NCI-H1105 (cell line): ENCODE results near the gene PHF8.

ENCODE experiments used
- DNase-seq: peaks from one replicate; lab custom pipeline; 2025; lab: John Stamatoyannopoulos, UW

The PHF8 gene

DNA sequence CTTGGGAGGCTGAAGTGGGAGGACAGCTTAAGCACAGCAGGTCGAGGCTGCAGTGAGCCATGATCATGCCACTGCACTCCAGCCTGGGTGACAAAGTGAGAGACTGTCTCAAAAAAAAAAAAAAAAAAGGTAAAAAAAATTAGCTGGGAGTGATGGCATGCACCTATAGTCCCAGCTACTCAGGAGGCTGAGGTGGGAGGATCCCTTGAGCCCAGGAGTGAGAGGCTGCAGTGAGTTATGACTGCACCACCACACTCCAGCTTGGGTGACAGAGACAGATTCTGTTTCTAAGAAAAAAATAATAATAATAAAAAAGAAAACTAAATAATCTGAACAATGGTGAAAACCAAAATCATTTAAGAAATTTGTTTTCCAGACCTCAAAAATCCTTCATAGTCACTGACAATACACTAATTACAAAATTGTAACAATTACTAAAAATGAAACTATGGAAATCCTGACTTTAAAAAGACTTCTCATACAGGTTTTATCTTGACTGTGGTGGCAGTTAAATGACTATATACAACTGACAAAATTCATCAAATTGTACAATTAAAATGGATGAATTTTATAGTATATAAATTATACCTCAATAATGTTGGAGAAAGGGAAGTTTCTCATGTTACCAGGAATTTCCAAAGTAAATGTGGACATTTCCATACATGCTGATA, 31.3 kb downstream of the PHF8 start:
- DNase-seq: no peak

DNA sequence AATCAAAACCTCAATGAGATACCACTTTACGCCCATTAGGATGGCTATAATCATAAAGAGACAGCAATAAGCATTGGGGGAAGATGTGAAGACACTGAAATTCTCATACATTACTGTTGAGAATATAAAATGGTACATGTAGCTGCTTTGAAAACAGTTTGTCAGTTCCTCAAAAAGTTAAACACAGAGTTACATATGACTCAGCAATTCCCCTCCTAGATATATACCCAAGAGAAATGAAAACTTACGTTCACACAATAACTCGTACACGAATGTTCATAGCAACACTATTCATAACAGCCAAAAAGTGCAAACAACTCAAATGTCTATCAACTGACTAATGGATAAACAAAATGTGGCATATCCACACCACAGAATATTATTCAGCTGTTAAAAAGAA, 36.6 kb downstream of the PHF8 start:
- no peak for DNase-seq

DNA sequence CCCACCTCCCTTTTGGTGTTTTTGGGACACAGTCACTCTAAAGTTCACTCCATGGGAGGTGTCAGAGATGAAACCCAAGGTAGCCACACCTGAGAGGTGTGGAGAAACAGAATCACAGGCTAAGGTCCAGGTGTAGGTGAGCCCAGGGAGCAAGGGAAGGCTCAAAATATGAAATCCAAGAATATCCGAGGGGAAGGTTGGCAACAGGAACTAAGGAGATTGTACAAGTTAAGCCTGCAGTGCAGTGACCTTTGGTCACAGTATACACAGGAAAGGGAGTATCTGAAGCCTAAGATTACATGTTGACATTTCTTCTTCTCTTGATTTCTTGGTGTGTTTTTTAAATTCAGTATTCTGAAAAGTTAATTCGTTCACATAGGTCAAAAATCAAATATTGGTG, 46.5 kb downstream of the PHF8 start:
- DNase-seq: no peak

DNA sequence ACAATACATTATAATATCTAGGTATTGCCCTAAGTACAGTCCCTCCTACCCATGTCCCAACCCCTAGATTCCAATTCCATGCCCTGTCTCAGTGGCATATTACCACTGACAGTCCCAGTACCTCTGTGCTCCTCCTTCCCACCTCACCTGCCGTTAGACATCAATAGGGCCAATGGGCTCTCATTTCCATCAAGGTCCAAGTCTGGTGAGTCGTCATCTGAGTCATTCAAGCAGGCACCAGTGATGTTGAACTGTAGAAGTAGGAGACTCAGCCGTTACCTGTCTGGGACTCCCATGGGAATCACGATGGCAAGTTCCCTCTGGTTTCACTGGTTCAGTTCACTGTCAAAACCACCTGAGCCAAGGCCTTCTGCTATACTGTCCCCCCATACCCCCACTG, 51.7 kb downstream of the PHF8 start:
- DNase-seq: no peak

DNA sequence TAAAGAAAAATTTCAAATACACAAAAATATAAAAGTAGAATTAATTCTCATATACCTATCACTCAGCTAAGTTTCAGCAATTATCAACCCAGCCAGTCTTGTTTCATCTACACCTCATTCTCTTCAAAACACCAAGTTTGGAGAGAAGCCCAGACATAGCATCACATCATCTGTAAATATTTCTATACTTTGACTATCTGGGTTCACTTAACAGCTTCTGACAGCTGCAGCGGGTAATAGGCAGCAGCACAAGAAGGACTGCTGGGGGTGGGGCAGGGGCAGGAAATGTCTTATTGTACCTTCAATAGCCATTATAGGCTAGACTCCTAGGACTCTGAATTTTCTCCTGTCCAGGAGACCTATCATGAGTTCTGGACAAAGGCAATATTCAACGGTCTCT, 54.1 kb downstream of the PHF8 start:
- no peak for DNase-seq

DNA sequence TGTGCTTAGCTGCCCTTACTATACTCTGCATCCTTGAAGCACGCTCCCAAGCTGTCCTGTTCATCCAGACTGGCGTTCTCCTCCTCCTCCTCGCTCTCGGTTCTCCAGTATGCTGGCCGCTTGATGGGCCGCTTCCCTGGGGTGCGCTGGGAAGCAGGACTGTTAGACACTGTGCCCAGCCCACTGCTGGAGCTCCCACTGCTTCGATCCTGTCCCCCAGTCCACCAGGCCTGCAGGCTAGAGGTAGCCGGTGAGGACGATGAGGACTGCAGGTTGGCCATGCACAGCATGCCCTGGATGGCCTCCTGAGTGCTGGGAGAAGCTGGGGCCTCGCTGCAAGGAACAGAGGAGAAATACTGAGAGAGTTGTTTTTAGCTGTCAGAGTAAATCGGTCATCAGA, 59.4 kb downstream of the PHF8 start:
- no peak for DNase-seq

DNA sequence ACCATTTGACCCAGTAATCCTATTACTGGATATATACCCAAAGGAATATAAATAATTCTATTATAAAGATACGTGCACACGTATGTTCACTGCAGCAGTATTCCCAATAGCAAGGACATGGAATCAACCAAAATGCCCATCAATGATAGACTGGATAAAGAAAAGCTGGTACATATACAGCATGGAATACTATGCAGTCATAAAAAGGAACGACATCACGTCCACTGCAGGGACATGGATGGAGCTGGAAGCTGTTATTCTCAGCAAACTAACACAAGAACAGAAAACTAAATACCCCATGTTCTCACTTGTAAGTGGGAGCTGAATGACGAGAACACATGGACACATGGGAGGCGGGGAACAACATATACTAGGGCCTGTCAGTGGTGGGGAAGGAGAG, 69.7 kb downstream of the PHF8 start:
- DNase-seq: no peak

DNA sequence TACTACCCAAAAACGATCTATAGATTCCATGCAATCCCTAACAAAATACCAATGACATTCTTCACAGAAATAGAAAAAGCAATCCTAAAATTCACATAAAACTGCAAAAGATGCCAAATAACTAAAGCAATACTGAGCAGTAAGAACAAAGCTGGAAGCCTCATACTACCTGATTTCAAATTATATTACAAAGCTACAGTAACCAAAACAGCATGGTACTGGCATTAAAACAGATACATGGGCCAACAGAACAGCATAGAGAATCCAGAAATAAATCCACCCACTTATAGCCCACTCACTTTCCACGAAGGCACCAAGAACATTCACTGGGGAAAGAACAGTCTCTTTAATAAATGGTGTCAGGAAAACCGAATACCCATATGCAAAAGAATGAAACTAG, 74.7 kb downstream of the PHF8 start:
- DNase-seq: no peak

DNA sequence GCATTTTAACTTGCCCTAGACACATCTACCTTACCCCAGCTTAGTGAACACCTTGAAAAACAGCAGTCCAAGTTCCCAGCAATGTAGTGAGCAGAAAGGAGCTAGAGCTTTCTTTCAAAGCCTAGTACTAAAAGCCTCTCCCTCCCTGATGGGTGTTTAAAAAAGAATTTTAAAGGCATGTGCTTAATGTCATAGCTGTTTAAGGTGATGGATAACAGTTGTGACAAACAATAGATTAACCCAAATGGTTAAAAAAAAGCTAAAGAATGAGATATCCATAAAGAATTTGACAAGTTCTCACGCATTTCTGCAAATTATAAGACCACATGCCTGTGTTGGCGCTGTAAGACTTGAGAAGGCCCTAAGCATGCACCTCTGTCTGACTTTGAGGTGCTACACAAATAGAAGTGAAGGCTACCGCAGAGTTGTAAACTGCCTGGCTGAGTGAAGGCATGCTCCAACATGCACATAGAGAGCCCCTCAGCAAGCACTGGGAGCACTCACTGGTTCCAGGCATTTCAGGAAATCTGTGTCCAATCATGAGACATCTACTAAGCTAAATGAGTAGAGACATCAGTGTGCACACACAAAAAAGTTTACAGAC, 94.0 kb downstream of the PHF8 start:
- no peak for DNase-seq

DNA sequence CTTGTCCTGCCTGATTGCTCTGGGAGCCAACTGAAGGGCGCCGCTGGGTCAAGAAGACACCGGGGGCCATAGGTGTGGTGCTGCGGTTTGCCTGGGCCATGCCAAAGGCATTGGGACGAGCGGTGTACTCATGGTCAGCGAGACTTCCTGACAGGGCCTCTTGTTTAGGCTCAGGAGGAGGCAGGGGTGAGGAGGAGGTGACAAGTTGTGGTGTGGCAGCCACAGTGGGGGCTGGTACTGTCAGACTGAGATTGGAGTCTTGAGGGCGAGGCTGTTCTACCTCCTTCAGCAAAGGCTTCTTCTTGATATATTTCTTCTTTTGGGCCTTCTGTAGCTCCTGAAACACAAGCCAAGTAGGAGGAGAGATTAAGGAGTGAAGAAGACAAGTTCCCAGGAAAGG, 104.1 kb downstream of the PHF8 start:
- no peak for DNase-seq

DNA sequence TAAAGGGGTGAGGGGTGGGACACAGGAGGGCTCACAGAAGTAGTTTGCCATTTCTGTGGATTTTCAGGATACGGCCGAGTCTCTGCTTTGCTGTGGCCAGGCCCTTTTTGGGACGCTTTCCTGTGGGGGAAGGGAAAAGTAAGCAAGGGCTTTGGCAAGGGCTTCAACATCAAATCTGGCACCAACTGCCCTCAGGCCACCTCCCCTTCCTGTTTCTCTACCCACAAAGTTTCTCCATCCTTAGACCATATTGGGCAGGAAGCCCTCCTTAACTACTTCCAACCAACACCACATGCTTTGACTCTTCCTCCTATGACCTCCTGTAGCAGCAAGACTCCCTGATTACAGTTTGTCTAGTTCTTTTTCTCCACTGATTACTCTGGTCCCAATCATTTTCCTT, 105.1 kb downstream of the PHF8 start:
- no peak for DNase-seq

DNA sequence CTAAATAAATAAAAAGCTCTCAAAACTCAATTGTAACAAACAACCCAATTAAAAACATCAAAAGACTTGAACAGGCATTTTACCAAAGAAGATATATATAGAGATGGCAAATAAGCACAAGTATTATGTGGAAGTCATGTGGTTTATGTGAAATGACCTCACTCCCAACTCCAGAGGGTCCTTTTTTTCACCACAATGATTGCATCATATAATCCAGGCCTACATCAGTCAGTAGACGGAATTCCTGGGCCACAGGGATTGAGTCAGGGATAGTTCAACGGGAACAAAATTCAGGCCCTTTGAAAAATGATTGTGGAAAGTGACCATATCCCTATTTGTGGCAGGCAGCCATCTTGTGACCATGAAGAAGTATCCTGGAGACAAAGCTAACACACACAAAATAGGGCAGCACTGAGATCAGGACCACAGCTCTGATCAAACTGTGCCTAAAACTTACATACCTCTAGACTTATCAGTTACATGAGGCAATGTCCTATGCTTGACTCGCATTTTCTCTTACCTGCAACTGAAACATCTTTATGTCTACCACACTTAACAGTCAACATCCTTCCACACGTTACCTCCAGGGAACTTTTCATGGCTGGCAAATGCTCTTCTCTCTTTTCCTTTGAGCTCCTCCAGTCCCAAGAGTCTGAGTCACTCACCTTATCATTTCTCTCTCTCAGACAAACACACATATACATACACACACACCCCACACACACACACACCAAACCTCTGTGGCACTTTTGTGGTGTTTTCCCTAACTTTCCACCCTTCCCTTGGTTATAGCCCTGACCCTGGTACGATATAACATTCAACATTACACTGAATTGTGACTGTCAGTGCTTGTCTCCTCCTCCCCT, 113.5 kb downstream of the PHF8 start:
- DNase-seq: no peak

DNA sequence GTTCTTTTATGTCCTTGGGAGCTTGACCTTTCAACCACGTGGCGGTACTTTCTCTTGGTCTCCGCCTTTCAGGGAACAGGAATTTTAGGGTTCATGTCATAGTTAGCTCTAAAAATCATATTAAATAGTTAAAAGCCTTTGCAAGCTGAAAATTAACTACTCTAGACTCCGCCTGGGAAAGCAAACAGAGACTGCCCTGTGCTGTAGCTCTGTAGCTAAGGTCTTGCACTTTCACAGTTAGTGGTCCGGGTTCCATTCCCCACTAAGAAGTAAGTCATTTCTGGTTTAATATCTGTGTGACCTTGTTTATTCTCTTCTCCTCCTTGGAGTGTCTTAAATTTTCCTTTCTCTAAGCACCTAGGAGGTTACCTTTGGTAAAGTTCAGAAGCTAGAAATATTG, 118.2 kb downstream of the PHF8 start:
- no peak for DNase-seq

DNA sequence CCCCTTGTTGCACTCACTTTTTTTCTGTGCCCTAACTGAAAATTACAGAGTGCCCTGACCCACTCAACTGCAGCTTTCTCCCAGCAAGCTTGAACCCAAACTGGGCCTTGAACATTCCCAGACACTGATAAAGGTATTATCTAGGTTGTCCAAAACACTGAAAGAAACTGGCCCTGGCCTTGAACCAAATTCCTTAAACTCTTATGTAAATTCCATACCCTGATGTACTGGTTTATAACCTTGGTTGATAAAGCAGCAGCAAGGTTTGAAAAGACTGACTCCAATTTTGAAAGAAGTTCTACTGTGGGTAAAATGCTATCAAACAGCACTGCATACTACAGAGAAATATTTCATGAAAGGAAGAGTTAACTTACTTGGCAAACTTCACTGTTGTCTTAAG, 125.6 kb downstream of the PHF8 start:
- DNase-seq: no peak

DNA sequence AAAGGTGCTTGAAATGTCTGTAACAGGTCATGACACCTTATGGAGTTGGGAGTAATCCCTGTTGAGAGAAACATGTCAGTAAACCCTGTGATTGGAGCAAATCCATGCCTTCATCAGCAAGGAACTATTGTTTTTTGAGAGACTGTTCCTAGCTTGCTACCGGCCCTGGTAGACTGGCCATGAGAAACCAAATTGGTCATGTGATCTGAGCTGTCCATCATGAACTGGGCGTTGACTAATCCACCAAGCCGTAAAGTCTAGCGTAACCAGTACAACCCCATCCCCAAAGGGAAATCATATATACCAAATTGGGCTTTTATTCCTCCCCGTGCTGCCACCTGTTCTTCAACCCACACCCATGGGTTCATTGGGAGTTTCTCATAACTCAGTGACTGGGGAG, 143.7 kb downstream of the PHF8 start:
- no peak for DNase-seq

DNA sequence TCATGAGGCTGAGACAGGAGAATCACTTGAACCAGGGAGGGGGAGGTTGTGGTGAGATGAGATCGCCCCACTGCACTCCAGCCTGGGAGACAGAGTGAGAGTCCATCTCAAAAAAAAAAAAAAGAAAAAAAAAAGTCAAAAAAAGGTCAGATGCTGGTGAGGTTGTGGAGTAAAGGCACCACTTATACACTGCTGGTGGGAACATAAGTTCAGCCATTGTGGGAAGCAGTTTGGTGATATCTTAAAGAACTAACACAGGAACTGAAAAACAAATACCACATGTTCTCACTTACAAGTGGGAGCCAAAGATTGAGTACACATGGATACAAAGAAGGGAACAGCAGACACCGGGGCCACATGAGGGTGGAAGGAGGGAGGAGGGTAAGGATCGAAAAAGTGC, 149.0 kb downstream of the PHF8 start:
- no peak for DNase-seq
